HG02763 (cell line): ENCODE measurements around the gene NRCAM.
"Not testable (repeated sequence)": the region's sequence is repeated elsewhere in the genome, so short reads cannot be mapped to it uniquely, and the experiment has no call there.

ENCODE experiments used
- ATAC-seq: cut with Tn5 transposase; IDR thresholded peaks from one replicate; pipeline ENCODE4 v1.9.1; 2021; ENCODE audit warnings: mild to moderate bottlenecking, moderate library complexity; ENCODE audit not compliant: unreplicated experiment

The NRCAM gene

DNA sequence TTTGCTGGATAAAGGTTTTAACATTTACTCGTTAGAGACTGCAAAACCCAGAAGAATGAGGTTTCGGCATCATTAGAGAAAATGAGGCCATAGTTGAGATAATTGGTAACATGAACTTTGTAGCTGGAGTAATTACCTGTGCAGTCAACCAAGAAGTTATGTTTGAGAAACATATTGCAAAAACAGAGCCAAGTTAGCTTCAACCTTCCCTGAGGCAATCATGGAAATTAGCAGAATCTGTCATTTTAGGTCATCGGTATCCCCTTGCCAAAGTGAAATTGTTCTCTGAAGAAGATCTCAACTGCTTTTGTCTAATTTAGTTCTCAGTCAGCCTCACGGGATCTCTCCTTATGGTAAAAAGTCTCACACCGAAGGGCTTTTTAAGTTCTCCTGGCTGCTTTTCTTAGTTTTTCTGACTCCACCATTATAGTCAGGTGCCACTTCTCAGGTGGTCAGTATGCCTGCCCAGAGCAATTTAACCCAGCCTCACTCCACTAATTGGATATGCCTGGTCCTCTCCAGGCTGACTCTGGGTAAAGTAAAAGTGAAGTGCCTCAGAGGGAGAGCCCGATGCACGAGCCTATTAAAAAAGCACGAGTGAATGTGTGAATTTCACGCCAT is 52.5 kb downstream of the NRCAM start:
- no peak for ATAC-seq

GRCh38 chr7:108402865-108403264 is 53.4 kb downstream of the NRCAM start:
- ATAC-seq, result no peak

- ATAC-seq, result no peak
Measured at GRCh38 chr7:108396080-108396479, 60.2 kb downstream of the NRCAM start.

DNA sequence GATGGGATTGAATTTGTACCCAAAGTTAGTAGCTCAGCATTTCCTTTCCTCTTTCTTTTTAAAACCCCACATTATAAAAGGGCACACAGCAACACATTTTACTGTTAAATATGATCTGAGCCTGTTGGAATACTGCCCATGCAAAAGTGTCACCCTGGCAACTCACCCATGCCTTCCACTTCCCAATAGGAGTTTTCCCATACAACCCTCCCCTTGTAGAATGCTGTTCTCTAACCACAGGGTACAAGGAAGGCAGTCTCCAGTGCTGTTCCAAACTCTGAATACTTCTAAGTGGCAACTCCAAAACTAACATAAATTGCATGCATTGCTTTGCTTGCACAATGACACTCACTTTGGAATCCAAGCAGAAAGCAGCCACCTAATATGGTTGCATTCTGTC is 60.8 kb downstream of the NRCAM start:
- ATAC-seq, result no peak

DNA sequence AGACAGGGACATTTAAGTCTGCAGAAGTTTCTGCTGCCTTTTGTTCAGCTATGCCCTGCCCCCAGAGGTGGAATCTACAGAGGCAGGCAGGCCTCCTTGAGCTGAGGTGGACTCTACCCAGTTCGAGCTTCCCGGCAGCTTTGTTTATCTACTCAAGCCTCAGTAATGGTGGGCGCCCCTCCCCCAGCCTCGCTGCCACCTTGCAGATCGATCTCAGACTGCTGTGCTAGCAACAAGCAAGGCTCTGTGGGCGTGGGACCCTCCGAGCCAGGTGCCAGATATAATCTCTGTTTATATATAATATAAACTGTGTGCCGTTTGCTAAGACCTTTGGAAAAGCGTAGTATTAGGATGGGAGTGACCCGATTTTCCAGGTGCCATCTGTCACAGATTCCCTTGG is 63.1 kb downstream of the NRCAM start:
- ATAC-seq, result not testable (repeated sequence)

DNA sequence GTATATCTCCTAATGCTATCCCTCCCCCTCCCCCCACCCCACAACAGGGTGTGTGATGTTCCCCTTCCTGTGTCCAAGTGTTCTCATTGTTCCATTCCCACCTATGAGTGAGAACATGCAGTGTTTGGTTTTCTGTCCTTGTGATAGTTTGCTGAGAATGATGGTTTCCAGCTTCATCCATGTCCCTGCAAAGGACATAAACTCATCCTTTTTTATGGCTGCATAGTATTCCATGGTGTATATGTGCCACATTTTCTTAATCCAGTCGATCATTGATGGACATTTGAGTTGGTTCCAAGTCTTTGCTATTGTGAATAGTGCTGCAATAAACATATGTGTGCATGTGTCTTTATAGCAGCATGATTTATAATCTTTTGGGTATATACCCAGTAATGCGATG is 68.5 kb downstream of the NRCAM start:
- ATAC-seq, result not testable (repeated sequence)

DNA sequence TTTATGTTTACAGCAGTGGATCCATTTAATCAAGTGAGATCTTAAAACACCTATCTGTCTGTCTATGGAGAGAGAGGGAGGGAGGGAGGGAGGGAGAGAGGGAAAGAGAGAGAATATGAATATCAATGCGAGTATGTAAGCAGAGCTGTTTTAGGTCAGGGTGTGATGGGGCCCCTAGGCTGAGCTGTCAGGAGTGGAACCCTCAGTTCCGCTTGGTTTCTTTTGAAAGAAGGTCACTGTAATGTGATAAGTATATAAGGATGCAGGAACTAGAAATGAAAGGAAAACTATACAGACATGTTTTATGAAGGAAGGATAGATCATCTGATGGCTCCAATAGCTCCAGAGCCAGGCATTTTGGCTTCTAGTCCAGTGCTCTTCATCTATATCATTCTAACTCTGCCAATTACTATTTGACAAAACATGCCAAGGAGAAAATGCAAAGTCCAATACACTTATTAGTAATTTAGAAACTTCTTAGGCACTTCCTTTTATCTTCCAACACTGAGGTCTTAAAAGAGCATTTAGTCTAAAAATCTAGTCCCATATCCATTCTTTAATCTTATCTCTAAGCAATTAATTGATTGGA is 70.3 kb downstream of the NRCAM start:
- no peak for ATAC-seq

DNA sequence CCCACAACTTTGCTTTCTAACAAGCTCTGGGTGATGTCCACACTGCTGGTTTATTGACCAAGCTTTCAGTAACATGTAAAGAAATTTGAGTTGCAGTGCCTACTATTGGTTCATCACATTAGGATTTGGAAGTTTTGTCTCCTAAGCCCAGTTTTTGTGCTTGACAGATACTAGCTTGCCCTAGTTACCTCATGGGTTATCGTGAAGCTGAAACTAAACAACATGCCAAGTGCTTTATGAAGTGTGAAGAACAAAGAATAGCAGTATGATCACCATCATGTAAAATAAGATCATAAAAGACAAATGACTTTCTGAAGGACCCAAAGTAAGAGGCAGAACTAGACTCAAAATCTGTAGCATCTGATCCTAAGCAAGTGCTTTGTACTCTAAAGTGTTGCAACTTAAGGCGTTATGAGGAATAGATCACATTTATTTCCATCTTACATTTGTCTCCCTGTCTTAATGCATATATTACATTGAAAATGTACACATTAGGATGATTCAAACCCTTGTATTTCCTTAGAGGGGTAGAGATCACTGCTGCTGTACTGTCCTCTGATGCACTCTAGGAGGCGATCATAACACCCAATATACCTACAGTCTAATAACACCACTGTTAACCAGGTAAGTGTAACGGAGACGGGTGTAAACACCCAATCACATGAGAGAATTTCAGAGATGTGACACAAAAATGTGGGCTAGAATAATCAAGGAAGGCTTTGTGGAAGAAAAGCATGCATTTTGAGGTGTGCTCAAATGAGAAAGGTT is 71.3 kb downstream of the NRCAM start:
- peak; percentile 61 for ATAC-seq

DNA sequence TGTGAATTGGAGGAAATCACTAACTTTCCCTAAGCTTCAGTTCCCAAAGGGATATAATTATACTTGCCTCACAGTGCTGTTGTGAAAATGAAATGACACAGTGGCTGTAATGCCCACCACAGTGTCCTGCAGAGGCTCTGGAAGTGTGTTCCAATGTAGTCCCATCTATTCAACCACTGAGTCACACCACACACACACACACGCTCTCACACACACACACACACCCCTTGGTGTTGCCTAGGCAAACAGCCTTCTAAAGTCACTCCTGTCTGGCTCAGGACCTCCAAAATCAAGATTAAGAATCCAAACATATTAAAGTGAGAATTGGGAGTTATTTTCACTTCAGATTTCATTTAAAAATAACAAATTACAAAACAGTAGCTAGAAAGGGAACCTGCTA is 73.3 kb downstream of the NRCAM start:
- ATAC-seq, result no peak

- no peak for ATAC-seq
Measured at GRCh38 chr7:108380517-108380916, 75.7 kb downstream of the NRCAM start.

- no peak for ATAC-seq
Measured at GRCh38 chr7:108376206-108376605, 80.0 kb downstream of the NRCAM start.

GRCh38 chr7:108375668-108376067 is 80.6 kb downstream of the NRCAM start:
- peak; percentile 48 for ATAC-seq

DNA sequence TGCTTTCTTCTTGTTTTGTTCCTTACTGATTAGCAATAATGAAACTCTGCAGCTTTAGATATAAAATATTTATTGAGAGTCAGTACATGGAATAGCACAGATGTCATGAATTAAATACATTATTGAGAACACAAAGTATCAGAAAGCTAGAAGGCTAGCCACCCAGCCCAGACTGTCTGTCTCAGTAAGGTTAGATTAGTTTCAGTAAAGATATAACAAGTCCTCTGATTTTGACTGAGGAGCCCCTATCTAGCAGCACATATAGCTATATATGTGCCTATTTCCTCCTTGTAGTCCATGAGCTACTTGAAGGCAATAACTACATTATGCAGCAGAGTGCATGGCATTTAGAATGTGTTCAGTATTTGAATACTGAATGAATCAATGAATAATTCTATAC is 81.3 kb downstream of the NRCAM start:
- no peak for ATAC-seq

GRCh38 chr7:108372618-108373017 is 83.6 kb downstream of the NRCAM start:
- no peak for ATAC-seq

DNA sequence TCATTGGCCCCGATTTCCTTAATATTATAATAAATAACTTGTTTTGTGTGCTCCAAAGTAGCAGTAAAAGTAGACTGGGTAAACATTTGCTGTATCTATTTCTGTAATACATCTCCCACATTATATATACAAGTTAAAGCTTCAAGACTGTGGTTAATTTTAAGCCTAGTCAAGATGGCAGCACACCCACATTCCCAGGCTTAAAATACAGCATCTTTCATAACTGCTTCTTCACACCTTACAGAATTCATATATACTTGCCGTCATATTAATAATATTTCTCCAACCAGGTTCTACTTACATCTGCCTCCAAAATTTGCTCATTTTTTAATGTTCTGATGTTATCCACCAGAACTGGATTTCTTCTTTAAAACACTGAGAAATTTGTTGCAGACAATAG is 85.6 kb downstream of the NRCAM start:
- ATAC-seq, result no peak

- ATAC-seq, result no peak
Measured at GRCh38 chr7:108368466-108368865, 87.8 kb downstream of the NRCAM start.

DNA sequence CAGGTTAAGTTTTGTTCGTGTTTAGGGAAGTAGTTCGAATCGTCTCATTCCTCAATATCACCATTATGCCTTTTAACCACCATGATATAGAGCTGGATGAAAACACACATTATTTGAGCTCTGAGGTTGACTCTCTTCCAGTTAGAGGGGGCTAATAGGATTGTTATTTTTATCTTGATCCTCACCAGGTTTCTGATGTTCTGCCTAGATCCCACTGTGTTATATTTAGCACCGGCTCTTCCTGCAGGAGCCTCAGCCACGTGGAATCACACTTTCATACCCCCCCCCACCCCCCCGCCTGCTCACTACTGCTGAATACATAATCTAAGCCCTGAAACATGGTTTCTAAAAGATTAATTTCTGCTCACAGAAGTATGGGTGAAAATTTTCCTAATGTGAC is 88.3 kb downstream of the NRCAM start:
- ATAC-seq, result no peak

DNA sequence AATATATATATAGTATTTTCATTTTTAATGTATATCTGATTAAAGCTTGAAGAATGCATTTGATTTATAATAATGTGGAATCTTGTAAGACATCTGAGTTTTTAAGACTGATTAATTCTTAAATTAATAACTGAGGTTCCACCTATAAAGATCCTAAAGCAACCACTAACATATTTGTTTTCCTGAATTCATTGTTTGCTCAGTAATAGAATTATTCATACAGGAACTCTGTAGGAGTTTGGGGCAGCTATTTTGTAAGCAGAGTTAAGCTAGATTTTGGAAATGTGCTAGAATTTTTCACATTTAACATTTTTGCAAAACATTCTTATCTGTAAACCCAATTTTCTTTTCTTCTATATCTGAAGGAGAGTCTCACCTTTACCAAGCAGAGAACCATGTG is 88.9 kb downstream of the NRCAM start:
- no peak for ATAC-seq

- ATAC-seq, result no peak
Measured at GRCh38 chr7:108363659-108364058, 92.6 kb downstream of the NRCAM start.

DNA sequence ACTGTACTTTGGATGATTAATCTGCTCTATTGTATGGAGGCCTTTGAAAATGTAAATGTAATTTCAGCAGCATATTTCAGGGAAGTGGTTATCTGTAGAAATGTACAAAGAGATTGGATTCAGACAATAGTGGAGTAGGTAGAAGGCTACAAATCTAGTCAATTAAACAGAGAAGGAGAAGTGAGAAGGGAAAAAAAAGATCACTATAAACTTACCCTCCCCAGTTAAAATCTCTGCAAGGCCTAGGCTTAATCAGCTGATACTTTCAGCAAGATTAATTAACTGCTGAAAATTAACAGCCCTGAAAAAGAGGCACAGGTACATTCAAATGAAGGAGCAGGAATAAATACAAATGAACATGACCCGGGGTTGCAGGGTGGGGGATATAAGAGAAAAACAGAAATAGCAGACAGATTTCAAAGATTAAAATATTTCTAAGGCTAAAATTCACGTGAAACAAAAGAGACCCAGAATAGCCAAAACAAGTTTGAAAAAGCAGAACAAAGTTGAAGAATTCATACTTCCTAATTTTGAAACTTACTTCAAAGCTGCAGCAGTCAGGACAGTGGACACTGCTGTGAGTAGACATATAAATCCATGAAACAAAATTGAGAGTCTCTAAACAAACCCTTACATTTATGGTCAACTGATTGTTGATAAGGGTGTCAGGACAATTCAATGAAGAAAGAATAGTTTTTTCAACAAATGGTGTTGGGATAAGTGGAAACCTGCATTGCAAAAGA is 96.0 kb downstream of the NRCAM start:
- no peak for ATAC-seq

DNA sequence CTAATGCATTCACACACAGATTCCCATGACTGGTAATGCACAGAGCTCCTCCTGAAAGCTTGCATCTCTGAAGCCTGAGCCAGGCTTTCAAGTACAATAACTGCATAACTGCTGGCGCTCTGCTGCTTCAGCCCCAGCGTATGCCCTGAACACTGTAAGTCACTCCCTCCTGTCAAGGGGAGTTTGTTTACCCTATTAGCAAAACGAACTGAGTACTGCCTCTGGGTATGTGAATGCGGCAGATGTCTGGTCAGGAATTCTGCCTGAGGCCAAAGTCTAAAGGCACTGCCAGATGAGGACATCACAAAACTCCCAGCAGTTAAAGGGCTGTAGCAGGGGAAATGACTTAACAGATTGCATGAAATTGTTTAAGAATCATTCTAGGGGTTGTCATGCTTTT is 97.7 kb downstream of the NRCAM start:
- ATAC-seq, result no peak

DNA sequence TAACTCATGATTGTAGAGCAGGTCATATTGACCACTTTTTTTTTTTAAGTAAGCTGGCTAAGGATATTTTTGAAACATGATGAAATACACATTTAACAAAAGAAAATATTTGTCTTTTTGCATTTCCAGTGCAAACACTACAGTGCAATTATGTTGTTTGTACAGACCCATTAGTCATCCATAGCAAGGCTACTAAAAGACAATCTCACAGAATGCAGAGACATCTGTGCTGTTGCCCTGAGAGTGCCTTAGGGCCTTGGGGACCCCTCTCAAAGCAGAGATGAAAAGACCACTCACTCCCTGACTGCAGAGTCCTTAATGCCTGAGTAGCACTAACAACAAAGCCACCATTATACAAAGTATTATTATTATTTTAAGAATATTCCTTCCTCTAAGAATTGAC is 104.5 kb downstream of the NRCAM start:
- ATAC-seq, result no peak
